CD14-positive monocyte (primary cell): Measurements from ENCODE around the gene TFDP2. TPM values are rescaled to one million over a fixed set of nuclear protein-coding genes. Genes with fewer than 3 reads are reported as not detected.
"Not testable (repeated sequence)": the region's sequence is repeated elsewhere in the genome, so short reads cannot be mapped to it uniquely, and the experiment has no call there.

Experiments used
- DNase-seq, 3 donors: peaks; one replicate each; pipeline ENCODE4 v3.0.0-alpha.2; 2011 to 2022
- H2AFZ ChIP-seq: 2 replicates; pipeline ENCODE4 v1.6.0; 2012; ENCODE audit warnings: mild to moderate bottlenecking, low read depth, low read length, inconsistent platforms; ENCODE audit not compliant: insufficient read depth, poor library complexity, severe bottlenecking
- H3K27ac ChIP-seq, 2 donors: 1 replicate in 1 of 2; 2 replicates in 1 of 2; pipeline ENCODE4 v1.5.1; 2012 to 2013; ENCODE audit warnings: low read length in 2 of 2, control low read depth in 1 of 2, inconsistent platforms in 1 of 2, low read depth in 1 of 2, mild to moderate bottlenecking in 1 of 2
- H3K27me3 ChIP-seq, 2 donors: one replicate each; pipeline versions ENCODE4 v1.6.0 to v1.6.1; 2011 to 2013; ENCODE audit warnings: low read length in 2 of 2; ENCODE audit not compliant: control insufficient read depth in 2 of 2, insufficient read depth in 2 of 2
- H3K36me3 ChIP-seq, 2 donors: replicated peaks in 1 of 2; 1 replicate in 1 of 2; 2 replicates in 1 of 2; pipeline versions ENCODE4 v1.5.1 to v1.6.1; 2012 to 2013; ENCODE audit warnings: low read length in 2 of 2, control low read depth in 1 of 2, inconsistent platforms in 1 of 2, mild to moderate bottlenecking in 1 of 2; ENCODE audit not compliant: insufficient read depth in 2 of 2, control insufficient read depth in 1 of 2
- H3K4me1 ChIP-seq, 2 donors: 1 replicate in 1 of 2; 2 replicates in 1 of 2; pipeline versions ENCODE4 v1.5.1 to v1.6.1; 2012 to 2013; ENCODE audit warnings: low read length in 2 of 2, control low read depth in 1 of 2, inconsistent platforms in 1 of 2, mild to moderate bottlenecking in 1 of 2, moderate library complexity in 1 of 2; ENCODE audit not compliant: insufficient read depth in 2 of 2, control insufficient read depth in 1 of 2
- H3K4me2 ChIP-seq: replicated peaks from 2 replicates; pipeline ENCODE3; 2012; ENCODE audit warnings: low read length, moderate library complexity, mild to moderate bottlenecking; ENCODE audit not compliant: poor library complexity, severe bottlenecking; ENCODE audit errors: extremely low read depth
- H3K4me3 ChIP-seq, 3 experiments: fragments of 200-600 bp in 1 of 3; sonication (generic) in 1 of 3; replicated peaks in 1 of 3; 1 replicate in 2 of 3; 2 replicates in 1 of 3; pipeline ENCODE4 v1.5.1; 2011 to 2013; ENCODE audit warnings: low read length in 3 of 3, mild to moderate bottlenecking in 3 of 3, control low read depth in 2 of 3, low read depth in 2 of 3, inconsistent platforms in 1 of 3, moderate library complexity in 1 of 3
- H3K79me2 ChIP-seq: 2 replicates; pipeline ENCODE4 v1.6.0; 2012; ENCODE audit warnings: mild to moderate bottlenecking, control low read depth, inconsistent platforms, low read length, moderate library complexity; ENCODE audit not compliant: insufficient read depth
- H3K9ac ChIP-seq: 2 replicates; pipeline ENCODE4 v1.6.0; 2017; ENCODE audit warnings: low read length, mild to moderate bottlenecking; ENCODE audit not compliant: insufficient read depth, poor library complexity, severe bottlenecking
- H3K9me3 ChIP-seq, 2 donors: replicated peaks in 1 of 2; 1 replicate in 1 of 2; 2 replicates in 1 of 2; pipeline versions ENCODE4 v1.5.1 to v1.6.1; 2012 to 2013; ENCODE audit warnings: low read length in 2 of 2, control low read depth in 1 of 2; ENCODE audit not compliant: control insufficient read depth in 1 of 2, insufficient read depth in 1 of 2
- H4K20me1 ChIP-seq: 2 replicates; pipeline ENCODE4 v1.6.0; 2012; ENCODE audit warnings: mild to moderate bottlenecking, low read length, control low read depth, moderate library complexity; ENCODE audit not compliant: insufficient read depth
- H3K27ac Mint-ChIP-seq, 7 donors: one replicate each; pipeline ENCODE4 v1.8.0; 2020; ENCODE audit warnings: mild to moderate bottlenecking in 7 of 7, mixed read lengths in 7 of 7, moderate library complexity in 6 of 7, inconsistent platforms in 2 of 7
- H3K27me3 Mint-ChIP-seq, 3 donors: one replicate each; pipeline ENCODE4 v1.8.0; 2021 to 2022; ENCODE audit warnings: low read depth in 3 of 3, mild to moderate bottlenecking in 3 of 3, mixed read lengths in 3 of 3, moderate library complexity in 3 of 3, inconsistent platforms in 1 of 3
- H3K36me3 Mint-ChIP-seq, 2 donors: one replicate each; pipeline ENCODE4 v1.8.0; 2020; ENCODE audit warnings: mixed read lengths in 2 of 2, inconsistent platforms in 1 of 2, mild to moderate bottlenecking in 1 of 2
- H3K4me1 Mint-ChIP-seq: one replicate; pipeline ENCODE4 v1.8.0; 2020; ENCODE audit warnings: mild to moderate bottlenecking, mixed read lengths
- H3K4me3 Mint-ChIP-seq, 2 donors: one replicate each; pipeline ENCODE4 v1.8.0; 2020; ENCODE audit warnings: mild to moderate bottlenecking in 2 of 2, mixed read lengths in 2 of 2, moderate library complexity in 1 of 2
- H3K9me3 Mint-ChIP-seq, 7 donors: one replicate each; pipeline ENCODE4 v1.8.0; 2020 to 2022; ENCODE audit warnings: mixed read lengths in 7 of 7, mild to moderate bottlenecking in 6 of 7, moderate library complexity in 6 of 7, inconsistent platforms in 2 of 7
- WGBS: methylation state at CpG from one replicate; pipeline ENCODE4 v1.1.5; 2013; ENCODE audit warnings: missing lambda C conversion rate; ENCODE audit not compliant: insufficient coverage; 5-methylcytosine and 5-hydroxymethylcytosine counted together
- intact Hi-C, 2 donors: fragments of 100-400 bp; cut with micrococcal nuclease; formaldehyde crosslinking; loops; one replicate each; pipeline versions ENCODE4 v1.15.0 to v1.15.1; 2023
- polyA plus RNA-seq, 3 donors: library from polyadenylated mRNA; depleted of rRNA in 1 of 3; unstranded in 2 of 3; stranded (reverse) in 1 of 3; fragments of 300-500 nt in 2 of 3; fragments of >200 nt in 1 of 3; fragmentation: Illumina TruSeq in 2 of 3; gene quantifications; 1 replicate in 2 of 3; 2 replicates in 1 of 3; pipeline ENCODE4 v1.2.3, GENCODE V29; 2012 to 2021
- TF ChIP-seq, protein P1 (sequence below): fragments of 200-600 bp; IDR thresholded peaks from one replicate; pipeline ENCODE4 v1.8.0; 2022; ENCODE audit warnings: antibody characterized with exemption, mild to moderate bottlenecking

The TFDP2 gene
- polyA plus RNA-seq, 3 donors = 1.1 to 3.5 (median 1.7) TPM

DNA sequence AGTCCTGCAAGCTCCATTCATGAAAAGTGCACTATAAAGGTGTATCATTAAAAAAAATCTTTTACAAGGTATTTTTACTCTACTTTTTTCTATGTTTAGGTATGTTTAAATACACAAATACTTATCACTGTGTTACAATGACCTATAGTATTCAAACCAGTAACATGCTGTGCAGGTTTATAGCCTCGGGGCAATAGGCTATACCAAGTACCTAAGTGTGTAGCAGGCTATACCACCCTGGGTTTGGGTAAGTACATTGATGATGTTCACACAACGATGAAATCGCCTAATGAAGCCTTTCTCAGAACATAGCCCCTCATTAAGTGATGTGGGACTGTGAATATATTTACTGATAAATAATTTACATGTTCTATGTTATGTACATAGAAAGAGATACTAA is 168.3 kb downstream of the TFDP2 start:
- Mint-ChIP-seq H3K36me3 (peaks cover 2 to 4% of the 10 kb centered on the region in 2 donors), H3K4me1 (no peaks in the 10 kb centered on the region), H3K27ac (no peak overlapping the region), H3K4me3 (no peak overlapping the region), H3K27me3 (peaks cover 0 to 2% (median 0%) of the 10 kb centered on the region in 3 donors), H3K9me3 (peaks cover 0 to 4% (median 0%) of the 10 kb centered on the region in 7 donors)
- no peaks in the 10 kb centered on the region for H3K27me3 ChIP-seq
- no peaks in the 10 kb centered on the region for H3K79me2 ChIP-seq
- H3K4me1 ChIP-seq = no peaks in the 10 kb centered on the region
- intact Hi-C loops = no loop called here
- TF ChIP-seq, protein P1, sequence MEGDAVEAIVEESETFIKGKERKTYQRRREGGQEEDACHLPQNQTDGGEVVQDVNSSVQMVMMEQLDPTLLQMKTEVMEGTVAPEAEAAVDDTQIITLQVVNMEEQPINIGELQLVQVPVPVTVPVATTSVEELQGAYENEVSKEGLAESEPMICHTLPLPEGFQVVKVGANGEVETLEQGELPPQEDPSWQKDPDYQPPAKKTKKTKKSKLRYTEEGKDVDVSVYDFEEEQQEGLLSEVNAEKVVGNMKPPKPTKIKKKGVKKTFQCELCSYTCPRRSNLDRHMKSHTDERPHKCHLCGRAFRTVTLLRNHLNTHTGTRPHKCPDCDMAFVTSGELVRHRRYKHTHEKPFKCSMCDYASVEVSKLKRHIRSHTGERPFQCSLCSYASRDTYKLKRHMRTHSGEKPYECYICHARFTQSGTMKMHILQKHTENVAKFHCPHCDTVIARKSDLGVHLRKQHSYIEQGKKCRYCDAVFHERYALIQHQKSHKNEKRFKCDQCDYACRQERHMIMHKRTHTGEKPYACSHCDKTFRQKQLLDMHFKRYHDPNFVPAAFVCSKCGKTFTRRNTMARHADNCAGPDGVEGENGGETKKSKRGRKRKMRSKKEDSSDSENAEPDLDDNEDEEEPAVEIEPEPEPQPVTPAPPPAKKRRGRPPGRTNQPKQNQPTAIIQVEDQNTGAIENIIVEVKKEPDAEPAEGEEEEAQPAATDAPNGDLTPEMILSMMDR = no peak
- no peak overlapping the region for H3K4me2 ChIP-seq
- H4K20me1 ChIP-seq = no peaks in the 10 kb centered on the region
- no peaks in the 10 kb centered on the region for H3K36me3 ChIP-seq
- H3K9ac ChIP-seq = no peak overlapping the region
- H2AFZ ChIP-seq = no peak overlapping the region
- no peaks in the 10 kb centered on the region for H3K9me3 ChIP-seq
- WGBS = no CpG with 5 or more reads among the region's 3 CpGs
- H3K27ac ChIP-seq = no peak overlapping the region
- no peak overlapping the region for H3K4me3 ChIP-seq
- DNase-seq = no peak

DNA sequence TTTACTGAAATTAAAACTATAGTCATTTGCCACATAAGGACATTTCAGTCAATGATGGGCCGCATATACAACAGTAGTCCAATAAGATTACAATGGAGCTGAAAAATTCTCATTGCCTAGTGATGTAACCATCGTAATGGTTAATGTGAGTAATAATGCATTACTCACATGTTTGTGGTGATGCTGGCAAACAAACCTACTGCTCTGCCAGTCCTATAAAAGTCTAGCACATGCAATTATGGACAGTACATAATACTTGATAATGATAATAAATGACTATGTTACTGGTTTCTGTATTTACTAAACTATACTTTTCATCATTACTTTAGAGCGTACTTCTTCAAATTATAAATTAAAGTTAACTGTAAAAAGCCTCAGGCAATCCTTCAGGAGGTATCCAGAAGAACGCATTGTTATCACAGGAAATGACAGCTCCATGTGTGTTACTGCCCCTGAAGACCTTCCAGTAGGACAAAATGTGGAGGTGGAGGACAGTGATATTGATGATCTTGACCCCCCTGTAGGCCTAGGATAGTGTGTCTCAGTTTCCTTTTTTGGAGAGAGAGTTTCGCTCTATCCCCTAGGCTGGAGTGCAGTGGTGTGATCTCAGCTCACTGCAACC is 170.2 kb downstream of the TFDP2 start:
- TF ChIP-seq, protein P1 = no peak
- Histone ChIP-seq H3K79me2 (no peaks in the 10 kb centered on the region), H3K27me3 (no peaks in the 10 kb centered on the region), H4K20me1 (no peaks in the 10 kb centered on the region), H3K4me2 (no peak overlapping the region), H3K27ac (no peak overlapping the region), H3K4me3 (no peak overlapping the region), H3K9me3 (no peaks in the 10 kb centered on the region), H3K4me1 (no peaks in the 10 kb centered on the region), H3K9ac (no peak overlapping the region), H2AFZ (no peak overlapping the region), H3K36me3 (no peaks in the 10 kb centered on the region)
- peaks cover 0 to under 1% (median 0%) of the 10 kb centered on the region in 7 donors for H3K9me3 Mint-ChIP-seq
- H3K27ac Mint-ChIP-seq = peak overlapping the region in 1 of 7 donors; percentile 41
- intact Hi-C loops = no loop called here
- no peak overlapping the region for H3K4me3 Mint-ChIP-seq
- WGBS = 100% methylated on average over 1 of the region's 5 CpGs
- no peak for DNase-seq
- no peaks in the 10 kb centered on the region for H3K4me1 Mint-ChIP-seq
- H3K27me3 Mint-ChIP-seq = peaks cover 0 to 2% (median 0%) of the 10 kb centered on the region in 3 donors
- H3K36me3 Mint-ChIP-seq = peaks cover 2 to 4% of the 10 kb centered on the region in 2 donors

DNA sequence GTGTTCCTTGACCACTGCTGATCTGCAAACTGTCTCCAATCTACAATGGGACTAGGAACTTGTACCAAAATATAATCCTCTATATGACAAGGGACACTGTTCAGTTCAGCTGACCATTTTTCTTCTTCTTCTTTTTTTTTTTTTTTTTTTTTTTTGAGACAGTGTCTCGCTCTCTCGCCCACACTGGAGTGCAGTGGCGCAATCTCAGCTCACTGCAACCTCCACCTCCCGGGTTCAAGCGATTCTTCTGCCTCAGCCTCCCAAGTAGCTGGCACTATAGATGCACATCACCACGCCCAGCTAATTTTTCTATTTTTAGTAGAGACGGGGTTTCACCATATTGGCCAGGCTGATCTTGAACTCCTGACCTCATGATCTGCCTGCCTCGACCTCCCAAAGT is 174.6 kb downstream of the TFDP2 start:
- not testable (repeated sequence) for H3K36me3 ChIP-seq

More for the DNA sequence above, 174.6 kb downstream of the TFDP2 start:
- H3K9ac ChIP-seq, H3K27me3 ChIP-seq, H3K9me3 ChIP-seq, H4K20me1 ChIP-seq, H3K4me1 ChIP-seq, H3K4me3 Mint-ChIP-seq, H3K27ac ChIP-seq, H3K79me2 ChIP-seq, H3K4me3 ChIP-seq, H2AFZ ChIP-seq, H3K4me1 Mint-ChIP-seq, H3K4me2 ChIP-seq, H3K27ac Mint-ChIP-seq, DNase-seq, H3K27me3 Mint-ChIP-seq, intact Hi-C loops, H3K36me3 Mint-ChIP-seq, H3K9me3 Mint-ChIP-seq: not testable (repeated sequence)
- 98% methylated on average over 5 of the region's 8 CpGs for WGBS
